ENCODE data around the gene KAT8. TPM values are rescaled to one million over a fixed set of nuclear protein-coding genes. Genes with fewer than 3 reads are reported as not detected.

The KAT8 gene
- total and polyA plus RNA-seq, 2 of the 13 experiments (the other 11 are each of a cell fraction or from before 2014, with no cell fraction given): 79.0 to 84.2 TPM

DNA sequence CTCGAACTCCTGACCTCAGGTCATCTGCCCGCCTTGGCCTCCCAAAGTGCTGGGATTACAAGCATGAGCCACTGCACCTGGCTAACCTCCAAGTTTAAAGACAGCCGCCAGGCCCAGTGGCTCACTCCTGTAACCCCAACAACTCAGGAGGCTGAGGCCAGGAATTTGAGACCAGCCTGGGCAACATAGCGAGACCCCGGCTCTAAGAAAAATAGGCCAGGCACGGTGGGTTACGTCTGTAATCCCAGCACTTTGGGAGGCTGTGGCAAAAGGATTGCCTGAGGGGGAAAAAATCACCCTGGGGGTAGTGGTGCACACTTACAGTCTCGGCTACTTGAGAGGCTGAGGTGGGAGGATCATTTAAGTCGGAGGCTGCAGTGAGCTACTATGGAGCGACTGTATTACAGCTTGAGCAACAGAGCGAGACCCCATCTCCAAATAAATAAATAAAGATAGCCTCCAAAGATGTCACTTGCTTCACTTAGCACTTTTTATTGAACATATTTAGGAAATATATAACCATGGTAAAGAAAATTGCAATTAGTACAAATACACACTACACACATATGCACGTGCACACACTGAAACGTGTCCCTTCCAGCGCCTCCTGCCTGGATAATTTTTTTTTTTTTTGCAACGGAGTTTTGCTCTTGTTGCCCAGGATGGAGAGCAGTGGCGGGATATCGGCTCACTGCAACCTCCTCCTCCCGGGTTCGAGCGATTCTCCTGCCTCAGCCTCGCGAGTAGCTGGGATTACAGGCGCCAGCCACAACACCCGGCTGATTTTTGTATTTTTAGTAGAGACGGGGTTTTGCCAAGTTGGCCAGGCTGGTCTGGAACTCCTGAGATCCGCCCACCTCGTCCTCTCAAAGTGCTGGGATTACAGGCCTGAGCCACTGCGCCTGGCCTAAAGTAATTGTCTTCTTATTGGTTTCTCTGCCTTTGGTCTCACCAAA, 10.7 kb upstream of the KAT8 start (continued):
- TF ChIP-seq, protein P1, sequence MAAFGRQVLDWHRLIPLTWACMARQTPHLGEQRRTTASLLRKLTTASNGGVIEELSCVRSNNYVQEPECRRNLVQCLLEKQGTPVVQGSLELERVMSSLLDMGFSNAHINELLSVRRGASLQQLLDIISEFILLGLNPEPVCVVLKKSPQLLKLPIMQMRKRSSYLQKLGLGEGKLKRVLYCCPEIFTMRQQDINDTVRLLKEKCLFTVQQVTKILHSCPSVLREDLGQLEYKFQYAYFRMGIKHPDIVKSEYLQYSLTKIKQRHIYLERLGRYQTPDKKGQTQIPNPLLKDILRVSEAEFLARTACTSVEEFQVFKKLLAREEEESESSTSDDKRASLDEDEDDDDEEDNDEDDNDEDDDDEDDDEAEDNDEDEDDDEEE (CRISPR knock-in tag; IDR thresholded peaks at IDR 0.05): no peak
- TF ChIP-seq, protein P2, sequence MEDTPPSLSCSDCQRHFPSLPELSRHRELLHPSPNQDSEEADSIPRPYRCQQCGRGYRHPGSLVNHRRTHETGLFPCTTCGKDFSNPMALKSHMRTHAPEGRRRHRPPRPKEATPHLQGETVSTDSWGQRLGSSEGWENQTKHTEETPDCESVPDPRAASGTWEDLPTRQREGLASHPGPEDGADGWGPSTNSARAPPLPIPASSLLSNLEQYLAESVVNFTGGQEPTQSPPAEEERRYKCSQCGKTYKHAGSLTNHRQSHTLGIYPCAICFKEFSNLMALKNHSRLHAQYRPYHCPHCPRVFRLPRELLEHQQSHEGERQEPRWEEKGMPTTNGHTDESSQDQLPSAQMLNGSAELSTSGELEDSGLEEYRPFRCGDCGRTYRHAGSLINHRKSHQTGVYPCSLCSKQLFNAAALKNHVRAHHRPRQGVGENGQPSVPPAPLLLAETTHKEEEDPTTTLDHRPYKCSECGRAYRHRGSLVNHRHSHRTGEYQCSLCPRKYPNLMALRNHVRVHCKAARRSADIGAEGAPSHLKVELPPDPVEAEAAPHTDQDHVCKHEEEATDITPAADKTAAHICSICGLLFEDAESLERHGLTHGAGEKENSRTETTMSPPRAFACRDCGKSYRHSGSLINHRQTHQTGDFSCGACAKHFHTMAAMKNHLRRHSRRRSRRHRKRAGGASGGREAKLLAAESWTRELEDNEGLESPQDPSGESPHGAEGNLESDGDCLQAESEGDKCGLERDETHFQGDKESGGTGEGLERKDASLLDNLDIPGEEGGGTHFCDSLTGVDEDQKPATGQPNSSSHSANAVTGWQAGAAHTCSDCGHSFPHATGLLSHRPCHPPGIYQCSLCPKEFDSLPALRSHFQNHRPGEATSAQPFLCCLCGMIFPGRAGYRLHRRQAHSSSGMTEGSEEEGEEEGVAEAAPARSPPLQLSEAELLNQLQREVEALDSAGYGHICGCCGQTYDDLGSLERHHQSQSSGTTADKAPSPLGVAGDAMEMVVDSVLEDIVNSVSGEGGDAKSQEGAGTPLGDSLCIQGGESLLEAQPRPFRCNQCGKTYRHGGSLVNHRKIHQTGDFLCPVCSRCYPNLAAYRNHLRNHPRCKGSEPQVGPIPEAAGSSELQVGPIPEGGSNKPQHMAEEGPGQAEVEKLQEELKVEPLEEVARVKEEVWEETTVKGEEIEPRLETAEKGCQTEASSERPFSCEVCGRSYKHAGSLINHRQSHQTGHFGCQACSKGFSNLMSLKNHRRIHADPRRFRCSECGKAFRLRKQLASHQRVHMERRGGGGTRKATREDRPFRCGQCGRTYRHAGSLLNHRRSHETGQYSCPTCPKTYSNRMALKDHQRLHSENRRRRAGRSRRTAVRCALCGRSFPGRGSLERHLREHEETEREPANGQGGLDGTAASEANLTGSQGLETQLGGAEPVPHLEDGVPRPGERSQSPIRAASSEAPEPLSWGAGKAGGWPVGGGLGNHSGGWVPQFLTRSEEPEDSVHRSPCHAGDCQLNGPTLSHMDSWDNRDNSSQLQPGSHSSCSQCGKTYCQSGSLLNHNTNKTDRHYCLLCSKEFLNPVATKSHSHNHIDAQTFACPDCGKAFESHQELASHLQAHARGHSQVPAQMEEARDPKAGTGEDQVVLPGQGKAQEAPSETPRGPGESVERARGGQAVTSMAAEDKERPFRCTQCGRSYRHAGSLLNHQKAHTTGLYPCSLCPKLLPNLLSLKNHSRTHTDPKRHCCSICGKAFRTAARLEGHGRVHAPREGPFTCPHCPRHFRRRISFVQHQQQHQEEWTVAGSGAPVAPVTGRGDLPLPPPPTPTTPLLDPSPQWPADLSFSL (CRISPR knock-in tag; IDR thresholded peaks at IDR 0.05): no peak
- TF ChIP-seq HDAC6 (IDR thresholded peaks at IDR 0.05; ENCODE audit: low read depth, low read length) (no peak), ZNF772 (CRISPR knock-in tag; IDR thresholded peaks at IDR 0.05) (no peak), RFX1 (IDR thresholded peaks at IDR 0.05) (no peak), CAMTA2 (CRISPR knock-in tag; IDR thresholded peaks at IDR 0.05; ENCODE audit: borderline replicate concordance) (0 out of 2 replicates have a peak, but pooled peaks have one; percentile 40), ZBTB8A (CRISPR knock-in tag; IDR thresholded peaks at IDR 0.05; ENCODE audit: borderline replicate concordance, low read depth) (no peak), ZNF615 (CRISPR knock-in tag; IDR thresholded peaks at IDR 0.05; ENCODE audit: borderline replicate concordance) (no peak), NFRKB (IDR thresholded peaks at IDR 0.05) (no peak), ZNF350 (CRISPR knock-in tag; IDR thresholded peaks at IDR 0.05; ENCODE audit: borderline replicate concordance, low read depth) (no peak), HOXA3 (CRISPR knock-in tag; IDR thresholded peaks at IDR 0.05) (0 out of 2 replicates have a peak, but pooled peaks have one; percentile 30), RORA (CRISPR knock-in tag; IDR thresholded peaks at IDR 0.05) (no peak), ARNTL (CRISPR knock-in tag; IDR thresholded peaks at IDR 0.05) (no peak), DPF2 (CRISPR knock-in tag; IDR thresholded peaks at IDR 0.05; ENCODE audit: borderline replicate concordance, low read depth) (no peak), ZNF282 (IDR thresholded peaks at IDR 0.05; ENCODE audit: partially characterized antibody) (no peak), NBN (conservative IDR thresholded peaks at IDR 0.05) (no peak), REL (CRISPR knock-in tag; conservative IDR thresholded peaks at IDR 0.05) (no peak), MBNL3 (CRISPR knock-in tag; conservative IDR thresholded peaks at IDR 0.05) (no peak), GZF1 (CRISPR knock-in tag; IDR thresholded peaks at IDR 0.05) (no peak), ZC3H13 (CRISPR knock-in tag; IDR thresholded peaks at IDR 0.05) (no peak)
- TF ChIP-seq, protein P3, sequence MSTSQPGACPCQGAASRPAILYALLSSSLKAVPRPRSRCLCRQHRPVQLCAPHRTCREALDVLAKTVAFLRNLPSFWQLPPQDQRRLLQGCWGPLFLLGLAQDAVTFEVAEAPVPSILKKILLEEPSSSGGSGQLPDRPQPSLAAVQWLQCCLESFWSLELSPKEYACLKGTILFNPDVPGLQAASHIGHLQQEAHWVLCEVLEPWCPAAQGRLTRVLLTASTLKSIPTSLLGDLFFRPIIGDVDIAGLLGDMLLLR (CRISPR knock-in tag; IDR thresholded peaks at IDR 0.05): no peak

Measured in HepG2 (cell line).